ENCODE measurements around the gene FN3K.

DNA sequence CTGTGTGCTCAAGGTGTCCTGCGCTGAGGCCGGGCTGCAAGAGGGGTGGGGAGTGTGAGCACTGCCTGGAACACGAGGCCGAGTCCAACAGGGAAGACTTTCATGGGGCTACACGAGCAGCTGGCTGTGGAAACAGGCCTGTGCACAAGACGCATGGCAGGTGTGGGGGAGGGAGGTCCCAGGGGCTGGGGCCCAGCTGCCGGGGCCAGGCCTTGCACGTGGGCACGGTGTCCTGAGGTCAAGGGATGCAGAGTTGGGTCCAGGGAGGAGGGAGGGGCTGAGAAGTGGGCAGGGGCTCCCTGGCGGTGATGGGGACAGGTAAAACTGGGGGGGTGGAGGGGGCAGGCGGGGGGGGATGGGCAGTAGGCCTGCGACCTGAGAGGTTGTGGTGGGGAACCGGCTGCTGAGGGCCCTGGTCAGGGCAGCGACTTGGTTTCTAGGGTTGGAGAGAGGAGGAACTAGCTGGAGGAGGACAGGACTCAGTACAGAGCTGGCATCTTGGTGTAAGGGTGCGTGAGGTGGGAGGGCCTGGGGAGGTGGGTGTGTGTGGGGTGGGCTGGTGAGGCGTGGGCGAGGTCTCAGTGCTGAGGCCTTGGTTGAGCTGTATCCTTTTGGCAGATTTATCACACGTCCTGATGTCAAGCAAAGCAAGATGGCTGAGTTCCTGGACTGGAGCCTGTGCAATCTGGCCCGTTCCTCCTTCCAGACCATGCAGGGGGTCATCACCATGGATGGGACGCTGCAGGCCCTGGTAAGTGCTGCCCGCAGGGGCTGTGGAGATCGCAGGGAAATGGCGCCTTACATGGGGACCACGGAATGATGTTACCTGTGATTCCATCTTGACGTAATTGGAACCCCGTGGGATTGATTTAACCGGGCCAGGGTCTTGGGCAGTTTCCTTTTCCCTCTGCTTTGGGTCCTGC is 45.8 kb downstream of the FN3K start:
- TF ChIP-seq FOXP2 (optimal IDR thresholded peaks at IDR 0.05; ENCODE audit: borderline replicate concordance, extremely low read depth, extremely low read length, insufficient read depth) (no peak), POLR2AphosphoS5 (IDR thresholded peaks at IDR 0.05; ENCODE audit: low read depth, low read length) (no peak), TAF1 (IDR thresholded peaks at IDR 0.05; ENCODE audit: borderline replicate concordance, insufficient read depth, low read length) (no peak)
- TF ChIP-seq, protein P1, sequence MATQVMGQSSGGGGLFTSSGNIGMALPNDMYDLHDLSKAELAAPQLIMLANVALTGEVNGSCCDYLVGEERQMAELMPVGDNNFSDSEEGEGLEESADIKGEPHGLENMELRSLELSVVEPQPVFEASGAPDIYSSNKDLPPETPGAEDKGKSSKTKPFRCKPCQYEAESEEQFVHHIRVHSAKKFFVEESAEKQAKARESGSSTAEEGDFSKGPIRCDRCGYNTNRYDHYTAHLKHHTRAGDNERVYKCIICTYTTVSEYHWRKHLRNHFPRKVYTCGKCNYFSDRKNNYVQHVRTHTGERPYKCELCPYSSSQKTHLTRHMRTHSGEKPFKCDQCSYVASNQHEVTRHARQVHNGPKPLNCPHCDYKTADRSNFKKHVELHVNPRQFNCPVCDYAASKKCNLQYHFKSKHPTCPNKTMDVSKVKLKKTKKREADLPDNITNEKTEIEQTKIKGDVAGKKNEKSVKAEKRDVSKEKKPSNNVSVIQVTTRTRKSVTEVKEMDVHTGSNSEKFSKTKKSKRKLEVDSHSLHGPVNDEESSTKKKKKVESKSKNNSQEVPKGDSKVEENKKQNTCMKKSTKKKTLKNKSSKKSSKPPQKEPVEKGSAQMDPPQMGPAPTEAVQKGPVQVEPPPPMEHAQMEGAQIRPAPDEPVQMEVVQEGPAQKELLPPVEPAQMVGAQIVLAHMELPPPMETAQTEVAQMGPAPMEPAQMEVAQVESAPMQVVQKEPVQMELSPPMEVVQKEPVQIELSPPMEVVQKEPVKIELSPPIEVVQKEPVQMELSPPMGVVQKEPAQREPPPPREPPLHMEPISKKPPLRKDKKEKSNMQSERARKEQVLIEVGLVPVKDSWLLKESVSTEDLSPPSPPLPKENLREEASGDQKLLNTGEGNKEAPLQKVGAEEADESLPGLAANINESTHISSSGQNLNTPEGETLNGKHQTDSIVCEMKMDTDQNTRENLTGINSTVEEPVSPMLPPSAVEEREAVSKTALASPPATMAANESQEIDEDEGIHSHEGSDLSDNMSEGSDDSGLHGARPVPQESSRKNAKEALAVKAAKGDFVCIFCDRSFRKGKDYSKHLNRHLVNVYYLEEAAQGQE (IDR thresholded peaks at IDR 0.05; ENCODE audit: insufficient read depth in 1 of 2, low read depth in 2 of 2, low read length in 2 of 2): no peak

Measured in PFSK-1 (cell line).